Daoy (cell line): Measurements from ENCODE around the gene TNPO1. TPM values are rescaled to one million over a fixed set of nuclear protein-coding genes. Genes with fewer than 3 reads are reported as not detected.
"Not testable (repeated sequence)": the region's sequence is repeated elsewhere in the genome, so short reads cannot be mapped to it uniquely, and the experiment has no call there.

Source experiments
- DNase-seq: peaks from one replicate; pipeline ENCODE4 v3.0.0-alpha.2; 2015; ENCODE audit warnings: low read depth
- total RNA-seq: library from RNA; depleted of rRNA; stranded (reverse); fragments of >200 nt; shearing (Covaris generic); gene quantifications from 2 replicates; pipeline ENCODE4 v1.2.3, GENCODE V29; 2014; rRNA removed

The TNPO1 gene
- total RNA-seq = 319 and 500 TPM in 2 replicates

DNA sequence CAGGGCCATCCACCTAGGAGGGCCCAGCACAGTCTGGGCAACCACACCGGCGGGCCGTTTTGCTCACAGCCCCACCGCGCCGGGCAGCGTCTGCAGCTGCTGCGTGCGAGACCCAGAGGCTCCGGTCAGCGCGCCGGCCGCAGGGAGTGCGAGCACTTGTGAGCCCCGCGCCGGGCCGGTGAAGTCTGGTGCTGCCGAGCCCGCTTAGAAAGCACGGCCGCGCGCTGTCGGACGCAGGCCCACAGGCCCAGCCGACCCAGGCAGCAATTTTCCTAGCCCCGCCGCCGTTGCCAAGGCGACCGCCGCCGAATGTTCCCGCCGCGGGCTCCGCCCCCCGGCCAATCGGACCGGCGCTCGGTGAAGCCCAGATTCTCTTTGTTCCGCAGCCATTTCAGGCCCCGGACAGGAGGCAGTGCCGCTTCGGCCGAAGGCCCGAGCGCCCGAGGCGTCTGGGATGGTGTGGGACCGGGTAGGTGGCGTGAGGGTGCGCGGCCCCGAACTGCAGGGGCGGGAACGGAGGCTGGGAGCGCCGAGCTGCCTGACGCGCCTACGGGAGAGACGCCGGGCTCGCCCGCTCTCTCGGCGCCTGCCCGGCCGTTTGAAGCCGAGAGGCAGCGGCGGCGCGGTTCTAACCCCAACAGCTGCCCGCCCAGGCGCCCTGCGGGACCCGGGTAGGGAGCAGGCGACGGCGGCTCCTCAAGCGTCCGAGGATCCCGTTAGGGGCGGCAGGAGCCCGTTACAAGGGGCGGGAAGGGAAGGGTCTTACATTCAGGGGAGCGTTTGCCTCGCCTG is at the start of gene TNPO1:
Gene TNPO1, plus strand, starts transcription at position 378 of the 792 bp plus-strand sequence. Its CDS starts 77 bp downstream, at position 455.
- peak; percentile 95 for DNase-seq

DNA sequence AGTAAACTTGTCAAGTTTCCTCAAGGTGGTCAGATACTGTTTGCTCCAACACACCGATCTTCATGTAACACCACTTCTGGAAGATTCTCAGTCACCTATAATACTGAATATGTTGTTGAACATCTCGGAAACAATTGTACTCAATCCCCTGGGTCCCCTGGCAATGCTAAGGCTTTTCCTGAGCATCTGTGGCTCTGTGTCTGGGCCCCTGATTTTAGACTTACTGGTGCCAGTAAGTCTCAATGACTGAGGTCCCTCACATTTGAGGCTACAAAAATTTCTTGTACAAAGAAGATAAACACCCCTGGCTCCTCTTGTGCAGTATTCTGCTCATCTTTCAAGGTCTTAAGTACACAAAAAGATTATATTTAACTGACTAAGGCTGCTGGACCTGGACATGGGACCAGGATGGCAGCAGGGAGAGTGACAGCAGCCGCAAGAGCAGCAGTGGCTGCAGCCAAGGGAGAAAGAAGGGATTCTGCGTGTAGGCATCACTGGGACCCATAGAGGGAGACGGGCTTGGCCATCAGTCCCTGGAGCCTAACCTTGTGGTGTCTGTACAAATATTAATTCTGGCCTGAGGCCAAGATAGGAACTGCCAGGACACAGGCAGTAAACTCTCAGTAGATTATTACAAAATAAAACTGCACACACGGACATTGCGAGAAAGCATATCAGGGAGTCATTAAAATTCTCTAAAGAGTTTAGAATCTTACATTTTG is 49.0 kb upstream of the TNPO1 start:
- DNase-seq = peak; percentile 55

DNA sequence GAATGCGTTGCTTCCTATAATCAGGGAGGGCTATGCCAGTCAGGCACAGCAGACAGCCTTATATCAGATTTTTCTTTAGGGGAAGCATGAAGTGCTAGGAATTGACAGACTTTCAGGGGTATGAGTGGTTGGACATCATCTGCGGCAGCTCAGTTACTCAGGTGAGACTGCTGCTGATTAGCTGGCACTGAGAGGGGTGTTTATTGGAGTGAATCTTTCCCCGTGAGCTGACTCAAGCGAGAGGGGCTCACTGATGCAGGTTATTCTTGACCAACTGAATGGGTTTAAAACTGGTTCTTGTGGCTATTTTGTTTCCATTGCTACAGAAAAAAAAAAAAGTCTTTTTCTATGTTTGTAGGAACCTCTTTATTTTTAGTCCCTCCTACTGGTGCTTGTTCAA is 46.2 kb upstream of the TNPO1 start:
- no peak for DNase-seq

DNA sequence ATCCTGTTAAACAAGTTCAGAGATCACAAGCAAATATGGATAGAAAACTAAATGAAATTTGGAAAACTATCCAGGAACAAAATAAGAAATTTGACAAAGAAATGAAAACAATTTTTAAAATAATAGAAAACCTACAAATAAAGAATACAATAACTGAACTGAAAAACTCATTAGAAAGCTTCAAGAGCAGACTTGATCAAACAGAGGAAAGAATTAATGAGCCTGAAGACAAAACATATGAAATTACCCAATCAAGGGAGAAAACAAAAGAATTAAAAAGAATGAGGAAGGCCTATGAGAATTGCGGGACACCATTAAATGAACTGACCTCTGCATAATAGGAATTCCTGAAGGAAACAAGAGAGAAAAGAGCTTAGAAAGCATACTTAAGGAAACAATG is 39.8 kb upstream of the TNPO1 start:
- no peak for DNase-seq

DNA sequence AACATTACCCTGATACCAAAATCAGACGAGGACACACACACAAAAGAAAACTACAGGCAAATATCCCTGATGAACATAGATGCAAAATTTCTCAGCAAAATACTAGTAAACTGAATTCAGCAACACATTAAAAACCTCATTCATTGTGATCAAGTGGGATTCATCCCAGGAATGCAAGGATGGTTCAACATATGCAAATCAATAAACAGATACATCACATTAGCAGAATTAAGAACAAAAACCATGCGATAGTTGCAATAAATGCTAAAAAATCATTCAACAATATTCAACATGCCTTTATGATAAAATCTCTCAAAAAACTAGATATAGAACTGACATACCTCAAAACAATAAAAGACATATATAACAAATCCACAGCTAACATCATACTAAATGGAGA is 36.9 kb upstream of the TNPO1 start:
- DNase-seq = no peak

DNA sequence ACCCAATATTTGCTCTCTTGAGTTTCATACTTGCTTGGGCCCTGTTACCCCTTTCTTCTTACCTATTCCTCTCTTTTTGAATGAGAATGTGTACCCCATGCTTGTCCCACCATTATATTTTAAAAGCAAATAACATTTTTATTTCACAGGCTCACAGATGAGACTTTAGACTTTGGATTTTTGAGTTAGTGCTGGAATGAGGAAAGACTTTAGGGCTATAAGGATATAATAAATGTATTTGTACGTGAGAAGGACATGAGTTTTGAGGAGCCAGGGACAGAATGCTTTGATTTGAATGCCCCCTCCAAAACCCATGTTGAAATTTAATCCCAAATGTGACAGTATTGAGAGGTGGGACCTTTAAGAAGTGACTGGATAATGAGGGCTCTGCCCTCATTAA is 33.1 kb upstream of the TNPO1 start:
- no peak for DNase-seq

DNA sequence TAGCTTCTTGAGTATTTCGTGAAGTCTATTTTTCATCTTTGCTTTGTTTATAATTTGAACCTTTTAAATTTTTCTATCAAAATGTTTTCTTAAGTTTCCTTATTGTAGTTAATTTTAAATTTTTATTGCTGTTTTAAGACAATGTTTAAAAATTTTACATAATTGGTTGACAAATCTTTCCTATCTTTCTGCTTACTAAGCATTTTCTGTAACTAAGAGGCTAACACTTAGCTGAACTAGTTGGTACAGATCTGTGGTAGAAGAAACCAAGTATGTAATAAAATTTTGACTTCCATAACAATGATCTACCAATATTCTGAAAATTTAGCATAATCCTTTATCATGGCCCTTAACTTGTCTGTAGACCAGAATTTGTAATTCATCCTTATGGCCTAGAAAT is 32.3 kb upstream of the TNPO1 start:
- no peak for DNase-seq

DNA sequence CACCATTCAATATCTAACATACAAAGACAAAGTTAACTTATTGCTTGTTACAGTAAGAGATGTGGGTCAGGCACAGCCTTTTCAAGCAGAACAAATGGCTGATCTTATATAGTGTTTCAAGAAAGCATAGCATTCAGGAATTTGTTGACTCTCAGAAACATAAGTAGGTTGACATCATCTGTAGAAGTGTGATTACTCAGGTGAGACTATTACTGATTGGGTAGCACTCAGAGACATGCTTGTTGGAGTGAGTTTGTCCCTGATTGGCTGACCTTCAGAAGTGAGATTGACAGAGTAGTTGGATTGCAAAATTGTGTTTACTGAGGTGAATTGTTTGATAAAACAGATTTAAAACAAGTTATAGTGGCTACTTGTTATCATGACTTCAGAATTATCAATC is 30.7 kb upstream of the TNPO1 start:
- DNase-seq = no peak

DNA sequence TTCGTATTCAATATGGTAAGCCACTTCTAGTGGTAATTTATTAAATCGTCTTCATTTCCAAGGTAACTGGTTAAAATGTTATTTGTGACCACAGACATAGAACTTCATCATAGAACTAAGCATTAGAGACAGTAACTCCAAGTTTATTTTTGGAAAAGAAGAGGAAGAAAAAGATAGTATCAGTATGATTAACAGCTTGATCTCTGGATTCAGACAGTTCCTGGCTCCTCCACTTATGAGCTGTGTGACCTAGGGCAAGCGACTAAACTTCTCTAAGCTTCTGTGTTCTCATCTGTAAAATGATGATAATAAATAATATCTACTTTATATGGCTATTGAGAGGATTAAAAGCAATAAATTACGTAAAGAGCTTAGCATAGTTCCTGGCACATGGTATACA is 29.8 kb upstream of the TNPO1 start:
- no peak for DNase-seq

DNA sequence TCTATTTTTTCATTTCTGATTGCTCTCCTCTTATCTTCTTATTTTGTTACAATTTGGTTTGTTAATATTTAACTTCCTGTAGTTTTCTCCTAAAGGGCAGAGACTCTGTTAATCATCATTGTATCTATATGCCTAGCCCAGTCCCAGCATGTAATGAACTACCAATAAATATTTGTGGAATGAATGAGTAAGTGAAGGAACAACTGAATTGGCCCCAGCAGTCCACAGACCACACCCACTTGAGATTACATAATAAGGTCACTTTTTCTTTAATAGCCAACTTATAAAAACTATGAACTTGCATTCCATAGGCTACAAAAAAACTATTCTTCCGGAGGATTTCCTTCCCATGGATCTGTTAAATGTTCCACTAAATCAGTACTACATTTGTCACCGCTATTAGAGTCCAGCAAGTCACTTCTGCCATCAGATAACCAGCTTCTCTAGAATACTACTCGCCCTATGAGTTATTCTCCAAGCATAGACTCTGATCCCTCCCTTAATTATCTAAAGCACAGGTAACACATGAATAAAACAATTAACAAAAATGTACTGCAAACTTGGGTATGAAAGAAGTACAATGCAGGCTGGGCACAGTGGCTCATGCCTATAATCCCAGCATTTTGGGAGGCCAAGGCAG is 27.5 kb upstream of the TNPO1 start:
- DNase-seq = no peak

DNA sequence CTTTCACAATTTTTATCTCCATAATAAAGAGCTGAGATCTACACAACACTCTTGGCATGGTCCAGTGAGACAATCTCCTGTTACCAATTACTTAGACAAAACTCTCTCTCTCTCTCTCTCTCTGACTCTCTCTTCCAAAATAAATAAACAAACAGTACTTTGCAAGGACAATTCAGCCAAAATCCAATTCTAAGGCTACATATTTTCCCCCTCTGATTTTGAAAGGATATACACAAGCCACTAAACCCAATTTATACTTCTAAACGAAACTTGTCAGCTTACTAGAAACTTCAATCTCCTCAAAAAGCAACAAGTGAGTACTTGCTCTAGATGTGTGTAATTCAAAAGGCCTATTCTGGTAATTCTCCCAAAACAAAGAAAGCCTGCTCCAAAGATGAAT is 26.3 kb upstream of the TNPO1 start:
- DNase-seq = no peak

DNA sequence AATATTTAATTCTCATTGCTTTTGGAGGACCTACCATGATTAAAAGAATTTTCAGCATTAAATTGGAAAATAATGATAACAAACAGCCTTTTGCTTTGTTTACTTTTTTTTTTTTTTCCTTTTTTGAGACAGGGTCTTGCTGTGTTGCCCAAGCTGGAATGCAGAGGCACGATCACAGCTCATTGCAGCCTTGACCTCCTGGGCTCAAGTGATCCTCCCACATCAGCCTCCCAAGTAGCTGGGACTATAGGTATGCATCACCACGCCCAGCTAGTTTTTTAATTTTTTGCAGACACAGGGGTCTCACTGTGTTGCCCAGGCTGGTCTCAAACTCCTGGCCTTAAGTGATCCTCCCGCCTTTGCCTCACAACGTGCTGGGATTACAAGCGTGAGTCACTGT is 23.8 kb upstream of the TNPO1 start:
- DNase-seq = not testable (repeated sequence)

DNA sequence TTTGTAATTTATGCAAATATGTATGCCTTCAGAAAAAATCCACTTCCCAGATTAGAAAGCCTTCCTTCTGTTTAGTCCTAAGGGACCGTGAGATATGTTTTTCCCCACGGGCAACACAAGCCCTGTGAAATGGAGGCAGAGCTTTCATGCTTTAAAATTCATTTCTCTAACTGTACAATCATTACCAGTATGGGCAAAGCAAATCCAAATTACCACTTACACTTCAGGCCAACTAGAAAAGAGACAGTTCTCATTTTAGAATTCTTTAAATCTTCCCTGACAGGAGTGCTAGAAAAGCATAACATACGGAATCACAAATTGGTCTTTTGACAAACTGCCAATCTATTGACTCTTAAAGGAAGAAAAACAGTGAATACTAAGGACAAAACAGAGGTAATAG is 20.5 kb upstream of the TNPO1 start:
- no peak for DNase-seq

DNA sequence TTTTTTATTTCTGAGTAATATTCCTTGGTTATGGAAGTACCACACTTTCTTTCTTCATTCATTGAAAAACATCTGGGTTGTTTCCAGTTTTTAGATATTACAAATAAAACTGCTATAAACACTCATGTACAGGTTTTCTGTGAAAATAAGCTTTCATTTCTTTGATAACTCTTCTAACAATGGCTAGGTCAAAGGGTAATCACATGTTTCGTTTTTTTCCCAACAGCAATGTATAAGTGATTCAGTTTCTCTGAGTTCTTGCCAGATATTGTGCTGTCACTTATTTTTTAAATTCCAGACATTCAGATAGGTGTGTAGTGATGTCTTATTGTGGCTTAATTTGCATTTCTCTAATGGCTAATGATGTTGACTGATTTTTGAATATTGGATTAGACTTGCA is 16.7 kb upstream of the TNPO1 start:
- DNase-seq = no peak

DNA sequence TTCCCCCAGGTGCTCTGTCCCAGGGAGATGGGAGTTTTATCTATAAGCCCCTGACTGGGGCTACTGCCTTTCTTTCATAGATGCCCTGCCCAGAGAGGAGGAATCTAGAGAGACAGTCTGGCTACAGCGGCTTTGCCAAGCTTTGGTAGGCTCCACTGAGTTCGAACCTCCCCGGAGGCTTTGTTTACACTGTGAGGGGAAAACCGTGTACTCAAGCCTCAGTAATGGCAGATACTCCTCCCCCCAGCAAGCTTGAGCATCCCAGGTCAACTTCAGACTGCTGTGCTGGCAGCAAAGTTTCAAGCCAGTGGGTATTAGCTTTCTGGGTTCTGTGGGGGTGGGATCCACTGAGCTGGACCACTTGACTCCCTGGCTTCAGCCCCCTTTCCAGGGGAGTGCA is 7.8 kb upstream of the TNPO1 start:
- not testable (repeated sequence) for DNase-seq

DNA sequence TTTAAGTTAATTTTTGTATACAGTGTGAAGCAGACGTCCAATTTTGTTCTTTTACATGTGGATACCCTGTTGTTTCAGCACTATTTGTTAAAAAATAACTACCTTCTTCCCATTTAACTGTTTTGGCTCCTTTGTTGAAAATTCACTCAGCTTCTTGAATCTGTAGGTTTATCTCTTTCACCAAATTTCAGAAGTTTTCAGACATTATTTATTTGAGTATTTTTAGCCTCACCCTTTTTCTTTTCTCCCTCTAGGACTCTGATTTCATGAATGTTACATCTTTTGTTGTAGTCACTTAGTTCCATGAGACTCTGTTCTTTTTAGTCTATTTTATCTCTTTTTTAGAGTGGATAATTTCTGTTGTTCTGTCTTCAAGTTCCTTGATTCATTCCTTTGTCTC is 4.6 kb upstream of the TNPO1 start:
- DNase-seq = no peak

DNA sequence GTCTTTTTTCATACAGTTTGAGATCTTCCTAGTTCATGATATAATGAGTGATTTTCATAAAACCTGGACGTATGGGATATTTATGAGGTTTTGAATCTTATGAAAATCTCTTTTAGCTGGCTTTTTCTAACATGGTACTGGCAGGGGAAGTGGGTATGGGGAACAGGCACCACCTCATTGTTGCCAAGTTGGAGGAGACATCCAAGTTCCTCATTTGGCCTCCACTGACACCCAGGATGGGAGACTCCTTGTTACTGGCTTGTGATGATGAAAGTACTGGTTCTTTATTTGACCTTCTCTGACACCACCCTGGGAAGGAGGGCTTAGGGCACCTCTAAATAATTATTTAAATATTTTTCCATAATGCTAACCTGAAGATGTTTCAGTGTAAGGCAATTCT is 4.0 kb upstream of the TNPO1 start:
- DNase-seq = no peak

DNA sequence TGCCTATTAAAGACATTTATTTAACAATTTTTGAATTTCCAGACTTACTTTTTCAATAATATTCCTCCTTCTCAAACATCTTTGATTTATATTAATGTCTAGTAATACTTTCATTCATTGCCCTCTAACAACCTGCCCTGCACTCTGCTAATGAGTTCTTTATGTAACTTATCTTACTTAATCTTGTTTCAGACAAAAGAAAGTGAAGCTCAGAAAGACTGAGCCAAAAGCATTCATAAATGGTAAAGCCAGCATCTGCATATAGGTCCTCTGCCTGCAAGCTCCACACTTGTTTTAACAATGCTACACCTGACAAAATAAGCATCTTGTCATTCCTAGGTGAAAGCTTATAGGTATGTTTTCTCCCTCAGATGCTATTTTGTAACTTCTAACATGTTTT is 2.4 kb upstream of the TNPO1 start:
- DNase-seq = no peak

DNA sequence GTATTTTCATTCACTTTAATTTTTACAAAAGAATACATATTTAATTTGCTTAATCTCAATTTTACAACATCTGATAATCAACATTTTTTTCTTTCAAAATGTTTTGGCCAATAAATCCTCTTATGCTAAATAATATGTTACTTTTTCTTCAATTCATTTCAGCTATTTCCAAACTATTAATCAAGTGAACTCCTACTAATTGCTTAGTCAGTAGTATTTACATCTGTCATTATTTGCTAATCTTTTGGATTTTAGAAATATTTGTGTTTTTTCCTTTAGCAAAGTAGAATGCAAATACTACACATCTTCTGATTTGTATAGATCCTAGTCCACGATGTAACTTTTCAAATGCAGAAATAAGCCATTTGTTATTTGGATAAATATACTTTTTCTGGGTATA is 1.6 kb upstream of the TNPO1 start:
- no peak for DNase-seq

DNA sequence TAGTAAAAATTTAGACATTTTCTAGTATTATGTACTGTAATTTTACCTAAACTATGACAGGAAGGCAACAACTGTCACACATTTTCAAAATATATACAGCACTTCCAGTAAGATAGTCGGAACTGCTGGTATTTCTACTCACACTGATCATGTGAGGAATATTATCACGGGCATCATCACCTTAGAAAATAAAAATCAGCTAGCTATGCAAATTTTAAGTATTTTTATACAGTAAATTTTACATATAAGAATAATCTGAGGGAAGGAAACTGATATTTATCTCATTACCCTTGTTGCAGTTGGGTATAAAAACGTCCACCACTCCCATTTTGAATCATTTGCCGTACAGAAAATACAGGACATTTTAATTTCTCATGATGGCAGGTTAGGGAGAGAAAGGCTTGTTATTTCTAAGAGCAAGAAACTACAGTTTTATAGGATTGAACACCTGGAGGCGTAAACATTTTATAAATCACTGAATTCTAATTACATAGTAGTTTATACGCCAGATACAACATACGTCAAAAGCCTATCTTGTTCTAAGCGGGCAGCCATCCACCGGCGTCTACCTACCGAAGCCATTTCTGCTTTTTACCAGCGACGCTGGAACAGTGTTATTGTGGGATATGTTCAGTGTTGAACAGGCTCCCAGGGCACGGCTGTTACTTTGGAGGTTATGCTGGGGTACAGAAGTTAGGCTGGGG is 729 bp upstream of the TNPO1 start:
- no peak for DNase-seq

DNA sequence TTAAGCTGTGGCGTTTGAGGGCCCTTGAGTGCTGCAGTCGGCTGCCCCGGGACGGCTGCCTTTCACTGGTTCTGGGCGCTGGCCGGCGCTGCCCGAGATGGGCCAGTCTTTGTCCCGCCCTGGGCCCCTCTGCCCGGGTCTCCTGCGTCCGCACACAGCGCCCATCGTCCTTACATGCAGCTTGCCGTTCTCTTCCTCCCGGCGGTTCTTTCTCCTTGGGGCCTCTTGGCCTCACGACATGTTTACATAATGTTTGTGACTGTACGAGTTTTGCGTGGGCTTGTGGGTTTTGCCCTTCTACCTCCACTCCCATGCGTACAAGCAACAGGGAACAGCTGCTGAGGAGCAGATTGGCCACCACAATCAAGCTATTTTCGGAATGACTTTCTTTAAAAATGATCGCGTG is 618 bp downstream of the TNPO1 start:
- DNase-seq = peak; percentile 65

DNA sequence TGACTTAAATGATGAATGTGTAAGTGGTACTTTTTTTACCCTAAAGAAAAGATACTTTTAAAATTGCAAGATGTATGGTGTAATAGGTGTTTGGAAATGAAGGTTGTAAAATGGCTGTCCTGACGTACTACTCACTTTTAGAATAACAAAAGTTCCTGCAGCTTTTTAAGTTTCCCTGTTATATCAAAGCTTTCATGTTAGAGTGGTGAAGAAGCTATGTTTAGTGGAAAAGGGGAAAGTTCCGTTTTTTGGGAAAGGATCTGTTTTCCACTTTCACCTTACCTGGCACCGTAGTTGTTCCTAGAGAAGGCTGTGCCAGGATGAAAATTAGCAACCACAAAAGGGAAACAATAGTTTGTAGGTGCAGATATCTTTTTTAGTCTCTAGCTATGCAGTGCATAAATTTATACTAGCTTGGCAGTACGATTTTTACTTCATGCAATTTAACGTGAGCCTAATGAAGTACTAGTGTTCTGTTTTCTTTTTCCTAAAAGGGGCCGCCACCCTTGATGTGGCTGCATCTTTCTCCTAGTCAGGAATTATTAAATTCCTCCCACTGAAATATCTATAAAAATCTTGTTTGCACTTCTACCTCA is 1.3 kb downstream of the TNPO1 start:
- DNase-seq = no peak
